GM19324 (cell line): ENCODE results near the gene CLPSL2.

ENCODE experiments used
- ATAC-seq: cut with Tn5 transposase; IDR thresholded peaks from one replicate; pipeline ENCODE4 v1.9.1; 2021; ENCODE audit warnings: mild to moderate bottlenecking, moderate library complexity; ENCODE audit not compliant: unreplicated experiment, low FRiP score

The CLPSL2 gene

GRCh38 chr6:35824552-35825192 lies 48.3 kb downstream of the CLPSL2 start:
- no peak for ATAC-seq
